Measurements from ENCODE around the gene RPL4.
A peak's percentile ranks its signal among the peaks of the same experiment; 100 is the strongest.
"Not testable (repeated sequence)": the region's sequence is repeated elsewhere in the genome, so short reads cannot be mapped to it uniquely, and the experiment has no call there.

RPL4 gene

DNA sequence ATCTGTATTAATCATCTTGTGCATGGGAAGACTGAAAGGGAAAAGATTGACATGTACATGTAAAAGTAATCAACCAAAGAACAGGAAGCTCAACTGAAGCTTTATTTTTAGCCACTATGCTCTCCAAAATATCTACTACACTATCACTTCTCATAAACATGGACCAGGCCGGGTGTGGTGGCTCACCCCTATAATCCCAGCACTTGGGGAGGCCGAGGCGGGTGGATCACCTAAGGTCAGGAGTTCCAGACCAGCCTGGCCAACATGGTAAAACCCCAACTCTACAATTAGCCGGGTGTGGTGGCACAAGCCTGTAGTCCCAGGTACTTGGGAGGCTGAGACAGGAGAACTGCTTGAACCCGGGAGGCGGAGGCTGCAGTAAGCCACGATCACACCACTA lies 4.3 kb downstream of the RPL4 start:
- peak; percentile 12 for TF ChIP-seq POLR2A (IDR thresholded peaks at IDR 0.05; ENCODE audit: low read length)
- DNase-seq = not testable (repeated sequence)

DNA sequence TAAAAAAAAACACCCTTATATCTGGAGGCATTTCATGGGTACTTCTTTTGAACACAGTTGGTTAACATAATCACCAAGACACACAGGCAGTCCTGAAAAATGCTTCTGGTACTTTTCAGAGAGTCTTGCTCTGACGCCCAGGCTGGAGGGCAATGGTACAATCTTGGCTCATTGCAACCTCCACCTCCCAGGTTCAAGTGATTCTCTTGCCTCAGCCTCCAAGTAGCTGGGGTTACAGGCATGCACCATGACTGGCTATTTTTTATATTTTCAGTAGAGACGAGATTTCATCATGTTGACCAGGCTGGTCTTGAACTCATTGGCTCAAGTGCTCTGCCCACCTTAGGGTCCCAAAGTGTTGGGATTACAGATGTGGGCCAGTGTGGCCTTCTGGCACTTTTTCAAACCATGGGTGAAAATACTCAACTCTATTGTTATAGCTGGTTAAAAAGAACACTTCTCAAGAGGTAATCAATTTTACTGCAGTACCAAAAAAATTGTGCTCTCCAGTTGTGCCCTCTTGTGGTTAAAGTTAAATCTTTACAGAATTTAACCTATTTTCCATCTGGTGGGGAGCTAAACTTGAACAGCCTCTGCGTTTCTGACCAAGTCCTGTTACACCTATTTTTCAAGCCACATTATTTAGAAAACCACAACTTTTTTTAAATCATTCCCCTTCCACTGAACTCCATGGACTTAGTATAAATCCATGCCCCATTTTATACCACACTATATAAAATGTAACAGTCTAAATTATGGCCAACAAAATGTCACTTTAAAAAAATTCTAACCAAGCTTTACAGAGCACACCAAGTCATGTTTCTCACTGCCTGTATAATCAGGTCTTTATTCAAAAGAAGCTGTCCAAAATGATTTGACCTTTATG lies 5.9 kb downstream of the RPL4 start:
- TF ChIP-seq GATA1 (IDR thresholded peaks at IDR 0.05; ENCODE audit: low read depth, low read length) (no peak), POLR2A (IDR thresholded peaks at IDR 0.05; ENCODE audit: low read length) (no peak)
- DNase-seq = peak; percentile 57 to 60

DNA sequence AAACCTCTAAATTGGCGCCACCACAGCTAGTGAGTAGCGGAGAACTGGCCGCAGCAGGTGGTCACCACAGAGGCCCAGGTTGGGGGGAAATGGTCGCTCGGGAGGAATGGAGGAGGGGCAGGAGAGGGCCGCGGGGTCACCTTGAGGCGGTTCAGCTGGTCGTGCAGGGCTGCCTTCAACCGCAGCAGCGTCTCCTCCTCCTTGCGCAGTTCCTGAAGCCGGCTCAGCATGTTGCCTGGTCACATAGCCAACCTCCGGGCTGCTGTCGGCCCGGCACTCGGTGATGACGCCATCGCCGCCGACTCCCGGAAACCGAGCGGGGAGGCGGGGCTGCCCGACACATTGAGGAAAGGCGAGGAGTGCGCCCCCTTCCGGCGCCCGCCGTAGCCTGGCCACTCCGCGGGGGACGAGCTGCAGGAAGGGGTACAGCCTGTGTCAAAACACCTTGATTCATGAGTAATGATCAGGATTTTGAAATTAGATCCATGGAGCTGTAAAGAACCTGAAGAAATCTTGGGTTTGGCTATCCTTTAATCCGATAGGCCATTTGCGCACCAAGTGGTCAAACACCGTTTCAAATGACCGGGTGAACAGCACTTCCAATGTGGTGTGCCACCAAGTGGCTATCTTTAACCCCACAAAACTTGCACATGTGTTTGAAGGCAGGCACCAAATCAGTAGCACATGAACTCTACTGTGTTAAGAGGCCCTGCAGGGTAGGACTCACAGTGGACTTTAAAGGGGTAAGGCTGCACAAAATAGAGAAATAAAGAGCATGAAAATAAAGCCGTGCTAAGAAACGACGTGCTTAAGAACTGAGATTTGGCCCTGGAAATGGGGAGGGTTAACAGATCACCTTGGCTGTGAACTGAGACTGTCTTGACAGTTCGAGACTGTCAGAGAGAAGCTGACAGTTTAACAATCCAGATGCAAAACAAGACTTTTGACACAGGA lies 6.9 kb downstream of the RPL4 start, which contains the start of gene SNAPC5:
SNAPC5 (minus strand) TSS at position 261 of the 954 bp plus-strand sequence; CDS start at position 230, 31 bp downstream.
- peak; percentile 96 to 98 for DNase-seq
- TF ChIP-seq POLR2A (IDR thresholded peaks at IDR 0.05; ENCODE audit: low read length) = peak; percentile 79
- TF ChIP-seq GATA1 (IDR thresholded peaks at IDR 0.05; ENCODE audit: low read depth, low read length) = no peak

DNA sequence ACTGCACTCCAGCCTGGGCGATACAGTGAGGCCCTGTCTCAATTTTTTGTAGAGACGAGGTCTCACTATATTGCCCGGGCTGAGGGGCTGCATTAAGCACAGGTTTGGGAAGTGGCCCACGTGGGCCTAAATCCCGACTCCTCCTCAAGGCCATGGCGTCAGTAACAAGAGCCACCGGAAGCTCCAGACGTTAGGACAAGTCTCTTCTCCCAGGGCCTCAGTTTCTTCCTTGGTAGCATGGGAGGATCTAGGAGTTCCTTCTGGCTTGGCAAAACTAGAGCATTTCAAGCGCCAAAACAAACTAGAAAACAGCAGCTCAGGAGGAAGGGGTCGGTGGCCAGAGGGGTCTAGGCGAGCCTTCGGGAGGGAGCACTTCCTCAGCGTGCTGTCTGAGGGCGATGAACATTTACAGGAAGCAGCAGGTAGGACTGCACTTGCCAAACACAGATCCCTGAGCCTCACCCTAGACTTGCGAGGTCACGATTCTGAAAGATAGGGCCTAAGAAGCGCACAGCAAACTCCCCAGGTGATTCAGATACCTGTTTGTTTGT lies 7.6 kb downstream of the RPL4 start:
- TF ChIP-seq POLR2A (IDR thresholded peaks at IDR 0.05; ENCODE audit: low read length) (no peak), GATA1 (IDR thresholded peaks at IDR 0.05; ENCODE audit: low read depth, low read length) (no peak)
- DNase-seq = peak in 1 of 2 experiments; percentile 47

DNA sequence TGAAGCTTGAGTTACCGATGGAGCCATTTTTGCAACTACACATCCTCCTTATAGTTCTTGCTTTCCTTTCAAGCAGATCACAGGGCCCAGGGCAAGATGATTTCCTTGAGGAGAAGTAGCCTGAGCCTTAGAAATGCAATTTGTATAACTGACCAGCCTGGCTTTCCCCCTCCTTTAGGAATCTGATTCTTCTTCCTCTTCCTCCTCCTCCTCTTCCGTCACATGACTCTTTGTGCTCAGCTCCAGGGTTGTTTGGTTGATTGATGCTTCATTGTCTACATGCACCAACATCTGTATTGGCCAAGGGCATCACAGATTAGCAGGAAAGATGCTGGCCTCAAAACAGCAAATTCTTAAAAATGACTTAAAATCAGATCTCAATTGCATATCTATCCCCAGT lies 10.4 kb downstream of the RPL4 start:
- TF ChIP-seq POLR2A (IDR thresholded peaks at IDR 0.05; ENCODE audit: low read length) (no peak), GATA1 (IDR thresholded peaks at IDR 0.05; ENCODE audit: low read depth, low read length) (no peak)
- no peak for DNase-seq

DNA sequence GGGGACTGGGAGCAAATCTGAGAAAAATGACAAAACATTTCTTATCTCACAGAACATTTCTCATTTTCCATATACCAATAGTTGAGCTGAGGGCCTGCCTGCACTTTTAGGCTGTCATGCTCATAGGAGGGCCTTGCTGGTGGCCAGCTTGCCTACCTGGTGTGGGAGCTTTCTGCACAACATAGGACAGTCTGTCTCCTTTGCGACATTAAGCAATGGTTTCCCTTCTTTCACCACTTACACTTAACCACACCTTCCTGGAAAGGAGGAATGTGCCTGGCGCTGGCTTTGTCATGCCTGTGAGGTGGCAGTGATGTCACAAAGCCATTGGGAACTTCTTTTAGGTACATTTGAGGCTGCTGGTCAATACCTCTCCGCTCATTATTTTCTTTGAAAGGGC lies 12.8 kb downstream of the RPL4 start:
- no peak for TF ChIP-seq POLR2A (IDR thresholded peaks at IDR 0.05; ENCODE audit: low read length)
- TF ChIP-seq GATA1 (IDR thresholded peaks at IDR 0.05; ENCODE audit: low read depth, low read length) = no peak
- no peak for DNase-seq

DNA sequence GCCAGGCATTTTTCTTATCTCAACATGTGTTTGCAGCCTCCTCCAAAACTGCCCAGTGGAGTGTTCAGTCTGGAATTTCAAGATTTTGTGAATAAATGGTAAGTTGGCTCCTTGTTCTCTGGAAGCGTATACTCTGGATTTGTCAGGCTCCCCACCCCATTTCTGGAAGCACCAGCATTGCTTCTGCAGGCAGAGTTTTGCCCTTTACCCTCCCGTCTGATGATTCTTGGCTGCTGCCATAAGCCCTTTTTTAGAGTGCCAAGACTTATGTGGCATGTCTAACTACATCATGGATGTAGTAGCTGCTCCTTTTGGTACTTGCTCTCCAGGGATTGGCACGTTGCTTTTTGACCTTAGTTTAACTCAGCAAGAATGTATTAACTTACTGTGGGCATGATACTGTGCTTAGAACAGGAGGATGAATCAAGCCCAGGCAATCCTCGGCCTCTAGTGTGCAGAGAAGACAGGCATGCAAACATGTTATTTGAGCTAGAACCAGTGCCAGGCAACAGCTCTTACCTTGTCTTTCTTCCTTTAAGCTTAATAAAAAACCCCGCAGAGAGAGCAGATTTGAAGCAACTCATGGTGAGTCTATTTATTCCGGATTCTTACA lies 15.4 kb downstream of the RPL4 start:
- TF ChIP-seq POLR2A (IDR thresholded peaks at IDR 0.05; ENCODE audit: low read length) = no peak
- TF ChIP-seq GATA1 (IDR thresholded peaks at IDR 0.05; ENCODE audit: low read depth, low read length) = no peak
- DNase-seq = no peak

DNA sequence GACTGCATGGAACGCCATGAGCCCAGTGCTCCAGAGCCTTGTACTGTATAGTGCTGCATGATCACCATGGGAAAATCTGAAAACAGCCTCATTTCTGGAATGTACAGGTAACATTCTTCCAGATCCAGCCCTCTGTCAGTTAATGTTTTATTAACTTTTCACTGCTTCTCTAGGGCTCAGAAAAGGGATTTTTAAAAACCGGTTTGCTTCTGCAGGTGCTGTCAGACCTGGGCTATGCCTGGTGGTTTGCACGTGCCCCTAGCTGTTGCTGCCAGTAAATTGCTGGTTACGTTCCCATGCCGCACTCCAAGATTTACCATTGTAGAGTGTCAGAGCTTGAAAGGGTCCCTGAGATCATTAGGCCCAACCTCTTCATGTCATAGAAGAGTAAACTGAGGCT lies 16.1 kb downstream of the RPL4 start:
- TF ChIP-seq GATA1 (IDR thresholded peaks at IDR 0.05; ENCODE audit: low read depth, low read length) (no peak), POLR2A (IDR thresholded peaks at IDR 0.05; ENCODE audit: low read length) (no peak)
- no peak for DNase-seq

DNA sequence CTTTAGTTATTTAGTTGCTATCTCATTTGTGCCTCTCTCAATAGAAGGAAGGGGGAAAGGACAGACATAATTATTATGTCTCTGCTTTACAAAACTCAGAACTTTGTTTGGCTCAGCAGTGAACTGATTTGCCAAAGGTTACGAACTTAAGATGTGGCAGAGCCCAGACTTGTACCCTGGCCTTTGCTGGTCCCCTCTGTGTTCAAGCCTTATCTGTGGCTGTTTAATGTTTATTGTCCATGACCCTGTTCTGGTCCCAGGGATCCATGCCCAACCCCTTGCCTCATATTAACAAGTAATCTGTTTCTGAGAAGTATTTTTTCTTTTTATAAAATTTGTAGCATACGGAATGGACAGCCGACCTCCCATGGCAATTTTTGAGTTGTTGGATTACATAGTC lies 17.8 kb downstream of the RPL4 start:
- no peak for TF ChIP-seq POLR2A (IDR thresholded peaks at IDR 0.05; ENCODE audit: low read length)
- TF ChIP-seq GATA1 (IDR thresholded peaks at IDR 0.05; ENCODE audit: low read depth, low read length) = no peak
- DNase-seq = no peak

DNA sequence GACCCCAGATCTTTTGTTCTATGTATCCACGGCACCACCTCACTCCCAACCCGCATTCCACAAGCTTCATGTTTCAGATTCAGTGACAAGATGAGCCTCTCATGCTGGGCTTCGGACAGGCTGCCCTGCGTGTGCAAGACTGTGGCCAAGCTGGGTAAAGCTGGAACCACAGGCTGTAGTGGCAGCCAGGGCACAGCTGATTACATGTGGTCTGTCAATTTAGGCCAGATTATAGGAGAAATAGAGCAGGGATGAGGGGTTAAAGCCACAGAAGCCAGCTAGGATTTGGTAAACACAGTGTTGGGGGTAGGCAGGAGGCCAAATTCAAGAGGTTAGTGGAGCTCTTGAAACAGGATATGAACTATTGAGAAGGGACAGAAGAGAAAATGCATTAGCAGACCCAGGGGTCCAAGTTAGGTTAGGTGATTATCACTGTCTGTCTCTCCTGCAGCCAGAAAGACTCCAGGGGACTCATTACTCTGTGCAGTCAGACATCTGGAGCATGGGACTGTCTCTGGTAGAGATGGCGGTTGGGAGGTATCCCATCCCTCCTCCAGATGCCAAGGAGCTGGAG lies 20.0 kb downstream of the RPL4 start:
- TF ChIP-seq POLR2A (IDR thresholded peaks at IDR 0.05; ENCODE audit: low read length) = no peak
- no peak for TF ChIP-seq GATA1 (IDR thresholded peaks at IDR 0.05; ENCODE audit: low read depth, low read length)
- DNase-seq = no peak

DNA sequence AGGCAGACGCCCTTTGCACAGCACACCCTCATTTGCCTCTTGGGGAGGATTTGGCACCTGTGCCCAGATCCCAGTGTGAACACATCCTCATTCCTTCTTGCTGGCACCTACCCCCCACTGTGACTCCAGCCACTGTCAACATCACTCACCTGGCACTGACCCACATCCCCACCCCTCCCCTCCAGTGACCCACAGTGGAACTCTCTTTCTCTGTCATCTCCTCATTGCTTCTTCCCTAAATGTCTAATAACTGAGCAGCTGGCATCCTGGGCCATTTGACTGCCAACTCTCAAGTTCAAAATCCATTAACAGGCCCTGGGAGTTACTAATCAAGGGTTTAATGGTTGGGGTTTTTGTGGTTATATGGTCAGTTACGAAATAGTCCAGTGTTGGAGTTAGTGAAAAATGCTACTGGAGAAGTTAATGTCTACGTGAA lies 21.5 kb downstream of the RPL4 start:
- no peak for DNase-seq
- no peak for TF ChIP-seq GATA1 (IDR thresholded peaks at IDR 0.05; ENCODE audit: low read depth, low read length)
- no peak for TF ChIP-seq POLR2A (IDR thresholded peaks at IDR 0.05; ENCODE audit: low read length)

DNA sequence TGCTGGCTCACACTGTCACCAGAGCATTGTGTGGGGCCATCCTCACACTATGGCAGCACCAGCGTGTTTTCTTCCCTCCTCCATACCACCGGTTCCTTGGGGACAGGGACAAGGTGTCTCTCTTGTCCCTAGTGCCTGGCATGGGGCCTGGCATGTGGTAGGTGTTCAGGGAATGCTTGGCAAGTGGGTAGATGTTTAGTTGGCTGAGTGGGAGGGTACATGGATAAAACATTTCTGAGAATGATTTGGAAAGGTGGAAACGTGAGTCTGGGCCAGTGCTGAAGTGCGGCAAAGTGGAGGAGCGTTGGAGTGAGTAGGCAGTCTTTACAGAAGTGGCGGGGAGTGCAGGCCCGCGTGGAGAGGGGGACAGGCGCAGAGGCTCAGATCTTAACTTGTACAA lies 22.1 kb downstream of the RPL4 start:
- no peak for DNase-seq

More for the DNA sequence above, 22.1 kb downstream of the RPL4 start:
- TF ChIP-seq POLR2A (IDR thresholded peaks at IDR 0.05; ENCODE audit: low read length) = no peak
- TF ChIP-seq GATA1 (IDR thresholded peaks at IDR 0.05; ENCODE audit: low read depth, low read length) = no peak

Data from erythroblast (primary cell).